IPS-NIHi11 (cell line): Measurements from ENCODE around the gene UBE2QL1.

Experiments
- DNase-seq: peaks from one replicate; pipeline ENCODE4 v3.0.0; 2012; ENCODE audit warnings: mixed read lengths, low spot score

UBE2QL1 gene

DNA sequence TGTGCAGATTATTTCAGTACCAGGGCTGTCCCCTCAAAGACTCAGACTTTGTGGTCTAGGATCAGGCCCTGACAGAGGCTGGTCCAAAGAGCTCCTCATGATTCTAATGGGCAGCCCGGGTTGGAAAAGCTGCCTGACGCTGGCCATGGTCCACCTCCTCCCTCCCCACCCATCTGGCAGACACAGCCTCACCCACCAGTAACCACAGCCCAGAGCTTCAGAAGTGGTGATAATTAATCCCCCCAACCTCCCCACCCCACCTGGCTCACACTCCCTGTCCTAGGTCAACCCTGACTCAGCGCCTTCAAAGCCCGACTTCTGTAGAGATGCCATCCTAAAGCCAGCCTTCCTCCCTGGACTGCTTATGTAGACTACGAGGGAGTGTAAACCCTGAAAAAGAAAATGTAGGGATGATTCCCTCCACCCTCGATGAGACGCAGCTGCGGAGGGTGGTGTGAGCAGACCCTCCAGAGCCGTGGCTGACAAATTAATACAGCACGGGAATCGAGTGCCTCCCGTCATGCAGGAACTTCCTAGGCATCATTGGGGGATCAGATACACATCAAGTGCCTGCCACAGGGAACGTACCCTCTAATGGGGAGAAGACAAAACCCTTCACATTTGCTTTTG, 7.0 kb downstream of the UBE2QL1 start:
- DNase-seq: no peak

DNA sequence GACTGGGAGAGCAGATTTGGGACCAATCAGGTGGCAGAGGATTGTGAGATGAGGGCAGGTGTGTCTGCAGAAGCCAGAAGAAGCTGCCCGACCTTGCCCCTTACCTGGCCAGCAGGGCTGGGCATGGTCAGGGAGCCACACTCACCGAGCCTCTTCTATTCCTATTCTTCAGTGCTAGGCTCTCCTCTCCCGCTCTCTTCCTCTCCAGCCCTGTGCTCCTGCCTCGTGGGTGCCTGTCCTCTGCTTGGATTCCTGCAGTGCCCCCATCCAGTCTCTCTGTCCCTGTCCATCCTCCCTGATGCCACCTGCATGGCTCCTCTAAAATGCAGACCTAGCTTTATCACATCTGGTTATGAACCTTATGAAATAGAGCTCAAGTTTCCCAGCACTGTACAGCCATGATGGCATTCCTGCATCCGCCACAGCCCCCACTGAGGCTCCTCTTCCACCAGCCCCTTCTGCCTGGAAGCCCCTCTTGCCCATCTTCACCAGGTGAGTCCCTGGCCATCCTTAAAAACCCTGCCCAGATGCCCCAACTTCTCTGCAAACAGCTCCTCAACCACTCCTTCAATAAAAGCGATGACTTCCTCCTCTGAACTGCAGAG, 8.2 kb downstream of the UBE2QL1 start:
- no peak for DNase-seq

DNA sequence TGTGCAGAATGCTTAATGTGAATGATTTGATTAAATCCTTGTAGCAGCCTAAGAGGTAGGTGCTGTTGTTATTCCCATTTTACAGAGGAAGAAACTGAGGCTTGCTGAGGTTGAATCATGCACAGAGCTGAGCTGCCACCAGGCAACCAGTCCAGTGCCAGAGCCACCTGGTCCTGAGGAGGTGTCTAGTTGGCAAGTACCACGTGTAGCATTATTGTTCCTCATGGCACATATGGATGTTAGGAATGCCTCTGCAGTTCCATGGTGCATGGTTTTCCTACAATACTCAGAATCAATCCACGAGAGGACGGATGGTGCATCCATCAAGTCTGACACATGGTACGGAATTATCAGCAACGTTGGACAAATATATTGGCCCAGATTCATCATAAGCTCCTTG, 8.9 kb downstream of the UBE2QL1 start:
- no peak for DNase-seq

DNA sequence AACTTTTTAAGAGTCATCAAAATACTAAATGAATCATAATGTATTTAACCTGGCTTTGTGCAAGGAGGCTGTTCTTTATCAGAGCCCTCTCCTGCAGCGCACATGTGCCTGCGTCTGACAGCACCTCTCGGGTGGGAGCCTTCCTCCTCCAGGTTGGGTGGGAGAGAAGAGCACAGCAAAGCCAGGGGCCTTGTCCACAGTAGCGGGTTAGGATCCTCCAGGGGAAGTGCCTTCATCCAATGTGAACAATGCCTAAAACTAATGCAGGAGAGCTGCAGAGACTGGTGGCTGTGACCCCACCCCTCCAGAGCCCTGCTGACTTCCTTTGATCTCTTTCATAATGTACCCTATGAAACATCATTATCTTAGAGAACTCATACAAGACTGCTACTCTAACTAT, 10.2 kb downstream of the UBE2QL1 start:
- DNase-seq: no peak

DNA sequence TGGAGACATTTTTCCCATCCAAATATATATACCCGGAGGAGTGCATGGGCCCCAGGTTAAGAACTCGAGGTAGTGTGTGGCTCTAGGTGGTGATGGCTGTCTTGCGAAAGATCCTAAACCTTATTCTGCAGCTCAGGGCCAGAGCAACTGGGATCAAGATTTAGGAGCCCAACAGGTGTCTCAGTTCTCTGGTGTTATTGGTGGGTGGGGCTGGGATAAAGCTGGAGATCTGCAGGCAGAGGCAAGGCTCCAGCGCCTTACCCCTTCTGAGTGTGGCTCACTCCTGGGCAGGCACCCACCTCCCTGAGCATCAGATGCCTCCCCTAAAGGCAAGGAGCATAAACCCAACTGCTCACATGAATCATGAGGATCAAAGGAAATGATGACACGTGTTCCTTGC, 11.2 kb downstream of the UBE2QL1 start:
- no peak for DNase-seq

DNA sequence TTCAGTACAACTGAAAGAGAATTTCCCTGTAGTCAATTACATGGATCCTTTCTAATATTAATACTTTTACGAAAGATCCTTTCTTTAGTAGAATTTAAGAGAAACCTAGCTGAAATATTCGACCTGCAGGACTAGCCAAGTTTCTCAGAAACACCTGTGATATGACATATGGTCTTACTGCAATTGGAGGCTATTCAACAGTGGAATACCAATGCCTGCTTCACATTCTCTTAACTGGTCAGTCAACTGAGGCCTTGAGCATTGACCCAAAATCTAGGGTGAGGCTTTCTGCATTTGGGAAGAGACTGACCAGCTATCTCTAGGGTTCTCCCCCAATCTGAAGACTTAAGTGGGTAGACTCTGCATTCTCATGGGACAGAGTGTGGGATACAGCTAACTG, 12.3 kb downstream of the UBE2QL1 start:
- DNase-seq: no peak

DNA sequence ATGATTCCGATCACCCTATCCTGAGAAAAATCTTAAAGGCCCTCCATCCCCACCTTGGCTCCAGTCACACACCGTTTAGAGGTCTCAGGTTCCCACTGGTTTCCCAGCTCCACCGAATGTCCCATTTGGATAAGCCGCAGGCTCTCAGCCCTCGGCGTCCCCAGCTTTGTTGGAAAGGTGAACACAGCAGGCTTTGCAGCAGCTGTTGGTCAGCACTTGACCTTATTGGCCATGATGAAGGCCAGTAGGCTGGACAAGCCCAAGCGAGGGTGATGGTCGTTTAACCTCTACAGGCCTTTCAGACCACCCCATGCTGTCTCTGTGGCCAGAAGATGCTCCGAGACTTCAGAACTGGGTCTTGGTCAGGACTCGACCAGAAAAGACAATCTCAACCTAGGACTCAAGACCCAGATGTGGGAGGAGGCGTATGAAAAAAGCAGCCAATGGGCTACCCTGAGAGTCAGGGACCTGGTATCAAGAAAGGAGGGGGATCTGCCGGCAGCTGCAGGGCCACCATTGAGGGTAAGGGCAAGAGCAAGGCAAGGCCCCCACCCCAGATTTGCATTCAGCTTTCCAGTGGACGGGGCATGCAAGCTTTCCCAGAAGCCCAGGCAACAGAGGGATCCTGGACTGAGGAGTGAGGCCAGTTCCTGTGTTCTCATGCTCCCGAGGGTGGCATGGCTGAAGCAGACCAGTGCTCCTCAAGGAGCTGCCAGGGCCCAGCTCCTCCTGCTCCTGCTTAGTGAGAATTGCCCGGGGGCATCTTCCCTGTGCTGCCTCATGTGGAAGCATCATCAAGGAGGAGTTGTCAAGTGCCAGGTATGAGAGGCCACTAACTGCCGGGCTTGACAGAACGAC, 13.4 kb downstream of the UBE2QL1 start:
- no peak for DNase-seq

DNA sequence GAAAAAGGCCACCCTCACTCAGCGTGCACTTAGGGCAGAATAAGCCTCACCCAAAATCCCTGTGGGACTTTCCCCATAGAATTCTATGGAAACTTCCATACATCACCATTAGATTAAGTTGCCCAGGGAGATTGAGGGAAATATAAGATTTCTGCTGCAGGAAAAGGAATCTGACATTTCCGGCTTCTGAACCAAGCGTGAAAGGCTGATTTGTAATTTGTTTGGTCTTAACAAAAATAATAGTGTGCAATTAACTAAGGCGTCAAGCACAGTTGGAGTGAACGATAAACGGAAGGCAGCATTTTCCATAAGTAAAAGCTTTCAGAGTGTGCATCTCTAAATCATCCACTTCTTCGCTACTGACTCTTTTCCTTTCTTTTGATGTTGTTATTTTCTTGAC, 14.0 kb downstream of the UBE2QL1 start:
- no peak for DNase-seq

DNA sequence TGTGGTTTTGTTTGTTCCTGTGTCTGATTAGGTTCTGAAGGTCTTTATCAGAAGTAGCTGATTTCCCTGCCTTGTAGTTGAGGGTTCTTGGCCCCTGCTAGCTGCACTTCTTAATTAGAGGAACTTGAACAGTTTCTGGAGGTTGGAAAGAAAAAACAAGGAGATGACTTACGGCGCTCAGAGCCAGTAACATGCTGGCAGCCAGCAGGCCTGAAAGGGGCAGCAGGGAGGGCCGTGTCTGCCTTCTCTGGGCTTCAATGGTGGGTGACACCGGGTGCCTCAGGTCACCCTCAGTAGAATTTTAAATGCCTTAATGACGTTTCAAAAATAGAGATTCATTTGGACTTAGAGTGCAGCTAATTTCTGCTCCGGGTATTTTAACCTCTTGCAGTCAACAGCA, 15.8 kb downstream of the UBE2QL1 start:
- no peak for DNase-seq

DNA sequence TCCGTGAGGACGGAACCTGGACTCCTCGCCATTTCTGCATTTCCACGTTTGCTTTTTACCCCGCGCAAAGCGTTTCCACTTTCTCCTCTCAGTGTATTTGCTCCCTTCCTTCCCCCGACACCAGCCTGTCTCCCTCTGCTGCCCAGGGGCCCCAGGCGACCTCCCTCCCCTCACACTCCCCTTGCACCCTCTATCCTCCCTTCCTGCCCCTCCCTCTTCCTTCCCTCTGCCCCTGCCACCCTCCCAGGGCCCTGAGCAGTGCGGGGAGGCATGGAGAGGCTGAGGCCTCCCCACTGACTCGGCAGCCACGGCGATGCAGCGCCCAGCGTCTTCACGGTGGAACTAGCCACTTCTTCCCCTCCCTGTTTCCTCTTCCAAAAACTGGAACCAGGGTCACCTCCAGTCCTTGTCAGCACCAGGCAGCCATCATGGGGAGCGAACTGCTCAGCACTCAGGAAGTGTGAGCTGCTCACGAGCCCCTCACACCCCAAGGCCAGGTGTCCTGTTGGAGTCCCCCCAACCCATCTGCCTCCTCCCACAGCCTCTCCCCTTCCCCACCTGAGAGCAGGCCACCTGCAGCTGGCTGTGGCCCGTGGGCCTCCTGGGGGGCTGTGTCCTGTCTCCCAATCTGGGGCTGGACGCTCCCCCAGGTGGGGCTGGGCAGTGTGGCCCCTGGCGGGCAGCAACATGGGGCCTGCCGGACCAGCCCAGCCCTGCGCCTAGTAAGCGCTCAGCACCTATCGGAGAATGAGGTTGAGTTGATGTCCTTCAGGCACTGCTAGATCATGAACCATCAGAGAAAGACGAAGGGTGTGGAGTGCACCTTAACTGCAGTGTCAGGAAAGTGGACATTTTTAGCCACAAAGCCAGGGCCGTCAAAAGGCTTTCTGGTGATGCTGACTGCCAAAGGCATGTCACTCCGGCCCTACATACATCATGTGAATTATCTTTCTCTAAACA, 17.5 kb downstream of the UBE2QL1 start:
- no peak for DNase-seq

DNA sequence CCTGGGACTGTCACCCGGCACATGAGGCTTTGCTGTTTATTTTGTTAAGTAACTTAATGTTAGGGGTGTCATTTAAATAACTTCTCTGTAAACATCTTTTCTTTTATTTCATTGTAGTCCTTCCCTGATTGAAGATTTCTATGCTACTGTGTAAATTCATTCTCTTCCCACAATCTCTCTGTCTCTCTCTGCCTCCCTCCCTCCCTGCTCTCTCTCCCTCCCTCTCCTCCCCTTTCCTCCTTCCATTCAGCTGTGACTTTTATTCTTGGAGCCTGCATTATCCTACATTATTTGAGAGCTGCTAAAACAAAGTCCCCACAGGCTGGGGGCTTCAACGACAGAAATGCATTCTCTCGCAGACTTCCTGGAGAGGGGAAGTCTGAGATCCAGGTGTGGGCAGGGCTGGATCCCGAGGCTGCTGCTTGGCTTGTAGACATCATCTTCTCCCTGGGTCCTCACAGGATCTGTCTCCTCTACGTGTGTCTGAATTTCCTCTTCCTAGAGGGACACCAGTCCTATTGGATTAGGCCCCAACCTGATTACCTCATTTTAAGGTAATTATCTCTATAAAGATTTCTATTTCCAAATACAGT, 18.4 kb downstream of the UBE2QL1 start:
- DNase-seq: no peak

DNA sequence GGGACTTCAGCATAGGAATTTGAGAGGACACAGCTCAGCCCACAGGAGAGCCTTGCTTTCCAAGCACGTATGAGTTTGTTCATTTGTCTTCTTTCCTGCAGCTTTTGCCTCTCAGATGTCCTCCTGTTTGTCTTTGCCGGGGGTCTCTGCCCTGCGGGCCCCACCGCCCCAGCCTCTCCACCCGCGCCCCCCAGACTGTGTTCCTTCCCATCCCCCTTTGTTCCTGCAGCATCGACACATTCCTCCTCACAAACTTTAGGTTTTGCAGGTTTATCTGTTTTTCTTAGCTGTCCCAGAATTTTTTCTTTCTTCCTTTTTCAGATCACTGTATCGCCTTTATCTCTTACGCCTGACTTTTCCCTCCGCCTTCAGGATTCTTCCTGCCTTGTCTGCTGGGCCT, 18.9 kb downstream of the UBE2QL1 start:
- DNase-seq: no peak

DNA sequence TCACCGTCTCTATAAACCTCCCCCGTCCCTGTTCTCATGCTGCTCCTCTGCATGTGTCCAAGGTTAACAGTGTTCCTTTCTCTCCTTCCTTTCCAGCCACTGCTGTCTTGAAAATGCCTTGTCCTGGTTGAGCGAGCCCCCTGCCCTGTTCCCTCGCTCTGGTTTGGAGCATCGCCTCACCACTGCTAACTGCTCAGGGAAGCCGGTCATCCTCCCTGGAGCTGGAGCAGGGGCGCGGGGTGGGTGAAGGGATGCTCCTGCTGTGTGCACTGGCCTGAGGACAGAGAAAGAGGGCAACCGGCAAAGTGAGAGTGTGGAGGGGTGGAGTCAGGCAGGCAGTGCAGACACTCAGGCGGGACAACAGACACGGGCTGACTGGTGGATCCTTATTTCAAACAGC, 19.4 kb downstream of the UBE2QL1 start:
- peak; percentile 34 for DNase-seq

DNA sequence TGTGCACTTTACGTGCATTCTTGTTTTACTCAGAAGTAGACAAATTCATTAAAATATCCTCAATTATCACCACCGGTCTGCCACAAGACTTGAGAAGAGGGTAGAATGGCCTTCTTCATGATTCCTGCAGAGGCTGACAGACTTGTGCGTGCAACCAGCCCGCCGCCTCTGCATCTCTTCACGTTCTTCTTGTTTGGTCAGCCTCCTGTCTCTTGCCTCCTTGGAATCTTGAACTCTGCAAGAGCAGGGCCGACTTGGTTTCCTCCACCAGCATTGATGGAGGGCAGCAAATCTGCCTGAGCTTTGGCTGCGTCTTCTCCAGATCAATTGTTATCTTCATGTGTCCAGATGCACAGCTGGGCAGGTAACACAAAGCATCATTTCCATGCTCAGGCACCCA, 20.2 kb downstream of the UBE2QL1 start:
- DNase-seq: no peak

DNA sequence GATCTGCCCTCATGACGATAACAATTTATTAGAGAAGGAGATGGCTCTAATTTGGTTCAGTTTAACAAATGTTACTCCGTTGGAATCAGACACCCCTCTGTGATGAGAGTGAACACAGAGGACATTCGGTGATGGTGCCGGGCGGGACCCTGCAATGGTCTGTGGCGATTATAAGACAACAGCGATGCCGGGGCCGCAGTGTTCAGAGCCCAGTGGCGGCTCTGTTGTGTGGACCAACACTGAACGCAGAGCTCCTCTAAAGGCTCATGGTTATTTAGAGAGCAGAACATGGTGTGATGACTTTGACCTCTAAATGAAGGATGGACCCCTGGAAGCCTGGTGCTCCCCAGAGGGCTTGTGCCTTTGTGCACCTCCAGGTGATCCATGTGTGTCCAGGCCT, 21.2 kb downstream of the UBE2QL1 start:
- DNase-seq: no peak

DNA sequence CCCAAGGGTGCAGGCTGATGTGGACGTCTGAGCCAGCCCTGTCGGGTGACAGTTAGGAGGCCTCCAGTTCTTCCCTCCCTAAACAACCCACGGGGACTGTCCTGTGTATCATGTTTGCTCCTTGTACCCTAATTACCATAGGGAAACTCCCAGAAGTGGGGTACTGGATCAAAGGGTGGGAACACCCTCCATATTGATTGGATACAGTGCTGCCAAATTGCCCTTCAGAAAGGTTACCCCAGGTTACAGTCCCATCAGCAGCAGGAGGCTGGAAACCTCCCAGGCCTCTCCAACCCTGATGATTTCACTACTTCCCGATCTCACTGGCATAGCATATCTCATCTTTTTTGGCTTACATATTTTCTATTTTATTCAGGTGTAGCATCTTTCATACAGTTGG, 22.0 kb downstream of the UBE2QL1 start:
- no peak for DNase-seq

DNA sequence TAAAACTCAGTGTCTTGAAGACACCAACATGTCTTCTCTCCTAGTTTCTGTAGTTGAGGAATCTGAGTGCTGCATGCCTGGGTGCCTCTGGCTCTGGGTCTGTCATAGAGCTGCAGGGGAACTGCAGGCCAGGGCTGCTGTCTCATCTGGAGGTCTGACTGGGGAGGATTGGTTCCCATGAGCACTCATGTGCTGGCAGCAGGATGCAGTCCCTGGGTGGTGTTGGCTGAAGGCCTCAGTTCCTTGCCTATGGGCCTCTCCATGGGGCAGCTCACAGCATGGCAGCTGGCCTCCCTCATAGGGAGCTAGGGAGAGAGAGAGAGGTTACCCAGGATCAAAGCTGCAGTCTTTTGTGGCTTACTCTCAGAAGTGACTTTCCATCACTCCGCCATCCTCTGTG, 22.6 kb downstream of the UBE2QL1 start:
- DNase-seq: no peak

DNA sequence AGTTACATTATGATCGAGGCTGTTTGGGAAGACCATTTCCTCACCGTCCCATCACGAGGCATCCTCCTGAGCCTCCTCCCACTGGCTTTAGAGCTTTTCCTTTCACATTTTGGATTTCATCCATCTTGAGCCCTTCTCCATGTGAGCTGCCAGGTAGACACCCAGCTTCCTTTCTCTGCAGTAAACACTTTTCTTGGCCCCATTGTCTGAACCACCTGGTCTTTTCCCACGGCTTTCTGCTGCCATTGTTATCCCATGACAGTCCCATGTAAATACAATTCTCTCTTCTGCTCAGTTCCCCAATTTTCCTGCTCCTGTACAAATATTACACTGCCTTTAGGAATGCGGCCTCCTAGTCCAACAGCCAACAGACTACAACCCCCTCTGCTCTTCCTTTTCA, 24.1 kb downstream of the UBE2QL1 start:
- no peak for DNase-seq

DNA sequence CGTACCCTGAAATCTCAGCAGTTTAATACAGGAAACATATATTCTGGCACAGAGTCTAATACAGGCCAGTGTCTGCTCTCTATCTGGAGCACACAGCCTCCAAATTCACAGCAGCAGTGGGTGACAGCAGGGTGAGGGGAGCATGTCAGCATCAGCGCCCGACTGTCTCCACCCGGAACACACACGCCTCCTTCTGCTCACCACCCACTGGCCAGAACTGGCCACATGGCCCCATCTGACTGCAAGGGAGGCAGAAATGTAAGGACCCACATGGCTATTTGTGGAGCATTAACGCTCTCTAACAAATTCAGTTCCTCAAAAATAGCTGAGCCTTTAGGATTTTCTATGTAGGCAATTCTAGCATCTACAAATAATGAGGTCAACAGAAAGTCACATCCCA, 24.6 kb downstream of the UBE2QL1 start:
- DNase-seq: no peak

DNA sequence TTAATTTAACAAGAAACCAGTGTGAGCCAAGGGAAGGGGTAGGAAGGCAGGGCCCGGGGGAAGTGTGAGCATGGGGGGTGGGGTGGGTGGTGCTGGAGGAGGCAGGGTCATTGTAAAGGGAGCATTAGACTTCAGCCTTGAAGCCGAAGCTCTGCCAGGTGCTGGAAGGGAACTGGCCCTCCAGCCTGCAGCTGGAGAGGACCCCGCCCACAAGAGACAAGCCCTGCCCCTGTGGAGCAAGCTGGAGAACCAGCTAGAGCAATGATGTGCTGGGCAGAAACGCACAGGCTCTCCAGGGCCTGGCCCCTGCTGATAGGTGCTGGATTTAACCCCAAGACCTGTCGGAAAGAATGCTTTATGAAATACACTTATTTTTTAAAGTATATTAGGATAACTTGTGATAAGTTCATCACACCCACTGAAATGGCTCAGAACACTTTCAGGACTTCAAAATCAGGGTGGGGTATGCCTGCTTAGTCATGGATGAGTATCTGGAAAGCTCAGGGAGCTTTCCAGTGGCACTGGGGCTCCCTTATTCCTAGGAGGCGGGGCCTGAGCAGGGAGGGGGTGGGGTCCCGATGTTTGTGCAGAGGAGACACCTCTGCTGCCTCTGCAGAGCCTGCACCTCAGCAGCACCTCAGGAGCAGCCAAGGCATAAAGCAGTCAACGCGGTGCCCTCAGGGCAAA, 27.1 kb downstream of the UBE2QL1 start:
- DNase-seq: peak; percentile 76

DNA sequence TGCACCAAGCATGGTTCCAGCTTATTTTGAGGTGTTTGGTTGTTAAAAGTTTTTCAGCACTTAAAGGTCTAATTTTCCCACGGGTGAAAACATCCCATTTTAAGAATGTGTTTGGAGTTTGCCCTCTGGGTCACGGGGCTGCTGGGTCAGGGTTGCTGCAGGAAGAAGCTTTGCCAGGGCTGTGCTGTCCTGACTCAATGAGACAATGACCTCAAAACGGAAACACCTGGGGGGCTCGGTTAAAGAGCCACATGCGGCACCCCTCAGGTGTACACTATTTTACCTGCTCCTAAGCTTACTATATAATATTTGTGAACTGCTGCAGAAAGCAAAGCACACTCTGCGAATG, 27.6 kb downstream of the UBE2QL1 start:
- DNase-seq: no peak
